ENCODE data around the gene SSC4D. TPM values are rescaled to one million over a fixed set of nuclear protein-coding genes. Genes with fewer than 3 reads are reported as not detected.
A peak's percentile ranks its signal among the peaks of the same experiment; 100 is the strongest.
"Not testable (repeated sequence)": the region's sequence is repeated elsewhere in the genome, so short reads cannot be mapped to it uniquely, and the experiment has no call there.

Gene SSC4D
- total and polyA plus RNA-seq, 9 donors = 0.61 to 1.7 (median 0.91) TPM

GRCh38 chr7:76430836-76431235 is 21.3 kb upstream of the SSC4D start:
- H3K27me3 ChIP-seq (ENCODE audit: control insufficient read depth, insufficient read depth, low read length) = no peaks in the 10 kb centered on the region
- no peaks in the 10 kb centered on the region for H3K9me3 ChIP-seq (replicated peaks; ENCODE audit: control insufficient read depth, low read depth, low read length)
- DNase-seq = no peak
- no peaks in the 10 kb centered on the region for H3K36me3 ChIP-seq (ENCODE audit: control insufficient read depth, insufficient read depth, low read length)
- 87% methylated on average over 3 of the region's 3 CpGs for WGBS (ENCODE audit: insufficient coverage)
- H3K27ac ChIP-seq (ENCODE audit: low read length) = no peak overlapping the region
- H3K4me1 ChIP-seq (ENCODE audit: control insufficient read depth, insufficient read depth, low read length) = peaks cover 3% of the 10 kb centered on the region
- H3K4me3 ChIP-seq (ENCODE audit: low read length) = no peak overlapping the region

DNA sequence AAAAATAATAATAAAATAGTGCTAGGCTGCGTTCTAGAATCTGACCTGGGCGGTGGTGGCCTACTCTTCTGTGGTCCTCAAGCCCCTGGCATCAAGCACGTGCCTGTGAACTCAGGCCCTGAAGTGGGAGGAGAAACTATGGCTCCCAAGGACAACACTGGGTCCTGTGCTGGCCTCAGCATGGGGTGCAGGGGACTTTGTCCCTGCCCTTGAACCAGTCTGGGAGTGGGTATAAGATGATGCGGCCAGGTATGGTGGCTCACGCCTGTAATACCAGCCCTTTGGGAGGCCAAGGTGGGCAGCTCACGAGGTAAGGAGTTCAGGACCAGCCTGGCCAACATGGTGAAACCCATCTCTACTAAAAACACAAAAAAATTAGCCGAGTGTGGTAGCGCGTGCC is 20.7 kb upstream of the SSC4D start:
- no peaks in the 10 kb centered on the region for H3K36me3 ChIP-seq (ENCODE audit: control insufficient read depth, insufficient read depth, low read length)
- no peaks in the 10 kb centered on the region for H3K9me3 ChIP-seq (replicated peaks; ENCODE audit: control insufficient read depth, low read depth, low read length)
- no peak for DNase-seq
- no peak overlapping the region for H3K27ac ChIP-seq (ENCODE audit: low read length)
- H3K4me3 ChIP-seq (ENCODE audit: low read length) = no peak overlapping the region
- H3K4me1 ChIP-seq (ENCODE audit: control insufficient read depth, insufficient read depth, low read length) = peaks cover 3% of the 10 kb centered on the region
- H3K27me3 ChIP-seq (ENCODE audit: control insufficient read depth, insufficient read depth, low read length) = no peaks in the 10 kb centered on the region
- 94% methylated on average over 8 of the region's 9 CpGs for WGBS (ENCODE audit: insufficient coverage)

- Histone ChIP-seq H3K36me3 (ENCODE audit: control insufficient read depth, insufficient read depth, low read length) (no peaks in the 10 kb centered on the region), H3K4me1 (ENCODE audit: control insufficient read depth, insufficient read depth, low read length) (peaks cover 3% of the 10 kb centered on the region), H3K27ac (ENCODE audit: low read length) (no peak overlapping the region), H3K4me3 (ENCODE audit: low read length) (no peak overlapping the region), H3K27me3 (ENCODE audit: control insufficient read depth, insufficient read depth, low read length) (no peaks in the 10 kb centered on the region), H3K9me3 (replicated peaks; ENCODE audit: control insufficient read depth, low read depth, low read length) (no peaks in the 10 kb centered on the region)
- DNase-seq = peak; percentile 67
- 74% methylated on average over 18 of the region's 18 CpGs for WGBS (ENCODE audit: insufficient coverage)
These were observed 19.6 kb upstream of the SSC4D start for GRCh38 chr7:76428868-76429805.

DNA sequence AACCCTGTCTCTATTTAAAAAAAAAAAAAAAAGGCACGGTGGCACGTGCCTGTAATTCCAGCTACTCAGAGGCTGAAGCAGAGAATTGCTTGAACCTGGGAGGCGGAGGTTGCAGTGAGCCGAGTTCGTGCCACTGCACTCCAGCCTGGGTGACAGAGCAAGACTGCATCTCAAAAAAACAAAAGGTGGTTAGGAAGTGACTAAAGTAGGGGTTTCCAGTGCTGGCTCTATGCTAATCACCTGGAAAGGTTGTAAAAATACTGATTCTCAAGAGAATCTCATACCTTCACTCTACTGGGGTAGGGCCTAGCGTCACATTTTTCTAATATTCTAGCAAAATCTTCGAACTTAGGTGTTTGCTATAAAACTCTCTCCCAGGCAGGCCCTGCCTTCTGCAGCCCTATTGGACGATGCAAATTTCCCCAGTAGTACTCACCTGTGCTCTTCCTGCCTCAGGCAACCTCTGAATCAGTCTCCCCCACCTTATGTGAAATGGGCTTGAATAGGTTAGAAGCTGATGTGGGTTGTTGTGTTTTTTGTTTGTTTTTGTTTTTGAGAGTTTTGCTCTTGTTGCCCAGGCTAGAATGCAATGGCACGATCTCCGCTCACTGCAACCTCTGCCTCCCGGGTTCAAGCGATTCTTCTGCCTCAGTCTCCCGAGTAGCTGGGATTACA is 18.8 kb upstream of the SSC4D start:
- no peak for DNase-seq
- Histone ChIP-seq H3K4me1 (ENCODE audit: control insufficient read depth, insufficient read depth, low read length) (peaks cover 3% of the 10 kb centered on the region), H3K9me3 (replicated peaks; ENCODE audit: control insufficient read depth, low read depth, low read length) (no peaks in the 10 kb centered on the region), H3K27me3 (ENCODE audit: control insufficient read depth, insufficient read depth, low read length) (no peaks in the 10 kb centered on the region), H3K4me3 (ENCODE audit: low read length) (no peak overlapping the region), H3K27ac (ENCODE audit: low read length) (no peak overlapping the region), H3K36me3 (ENCODE audit: control insufficient read depth, insufficient read depth, low read length) (no peaks in the 10 kb centered on the region)
- WGBS (ENCODE audit: insufficient coverage) = 69% methylated on average over 6 of the region's 13 CpGs

GRCh38 chr7:76427635-76428034 is 18.1 kb upstream of the SSC4D start:
- Histone ChIP-seq H3K9me3 (replicated peaks; ENCODE audit: control insufficient read depth, low read depth, low read length) (no peaks in the 10 kb centered on the region), H3K27ac (ENCODE audit: low read length) (no peak overlapping the region), H3K36me3 (ENCODE audit: control insufficient read depth, insufficient read depth, low read length) (no peaks in the 10 kb centered on the region), H3K4me1 (ENCODE audit: control insufficient read depth, insufficient read depth, low read length) (peaks cover 3% of the 10 kb centered on the region), H3K27me3 (ENCODE audit: control insufficient read depth, insufficient read depth, low read length) (peaks cover 2% of the 10 kb centered on the region), H3K4me3 (ENCODE audit: low read length) (no peak overlapping the region)
- 90% methylated on average over 2 of the region's 5 CpGs for WGBS (ENCODE audit: insufficient coverage)
- no peak for DNase-seq

DNA sequence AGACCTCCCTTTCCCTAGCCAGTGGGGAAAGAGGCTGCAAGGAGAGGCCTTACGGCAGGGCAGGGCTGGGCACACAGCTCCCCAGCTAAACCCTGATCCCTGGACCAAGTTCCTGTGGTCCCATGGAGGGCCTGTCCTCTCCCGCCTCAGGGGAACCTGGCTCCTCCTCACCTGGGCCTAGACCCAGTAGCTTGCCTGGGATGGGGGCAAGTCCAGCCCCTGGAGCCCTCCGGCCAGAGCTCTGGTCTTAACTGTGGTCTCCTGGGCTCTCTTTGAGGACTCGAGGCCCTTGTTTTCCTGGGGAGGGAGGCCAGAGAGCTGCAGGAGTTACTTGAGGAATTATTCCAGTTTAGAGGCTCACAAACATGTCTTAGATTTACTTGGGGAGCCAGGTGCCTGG is 16.7 kb upstream of the SSC4D start:
- 74% methylated on average over 4 of the region's 4 CpGs for WGBS (ENCODE audit: insufficient coverage)
- Histone ChIP-seq H3K27ac (ENCODE audit: low read length) (no peak overlapping the region), H3K9me3 (replicated peaks; ENCODE audit: control insufficient read depth, low read depth, low read length) (no peaks in the 10 kb centered on the region), H3K4me3 (ENCODE audit: low read length) (no peak overlapping the region), H3K4me1 (ENCODE audit: control insufficient read depth, insufficient read depth, low read length) (peaks cover 3% of the 10 kb centered on the region), H3K36me3 (ENCODE audit: control insufficient read depth, insufficient read depth, low read length) (no peaks in the 10 kb centered on the region), H3K27me3 (ENCODE audit: control insufficient read depth, insufficient read depth, low read length) (peaks cover 2% of the 10 kb centered on the region)
- no peak for DNase-seq

DNA sequence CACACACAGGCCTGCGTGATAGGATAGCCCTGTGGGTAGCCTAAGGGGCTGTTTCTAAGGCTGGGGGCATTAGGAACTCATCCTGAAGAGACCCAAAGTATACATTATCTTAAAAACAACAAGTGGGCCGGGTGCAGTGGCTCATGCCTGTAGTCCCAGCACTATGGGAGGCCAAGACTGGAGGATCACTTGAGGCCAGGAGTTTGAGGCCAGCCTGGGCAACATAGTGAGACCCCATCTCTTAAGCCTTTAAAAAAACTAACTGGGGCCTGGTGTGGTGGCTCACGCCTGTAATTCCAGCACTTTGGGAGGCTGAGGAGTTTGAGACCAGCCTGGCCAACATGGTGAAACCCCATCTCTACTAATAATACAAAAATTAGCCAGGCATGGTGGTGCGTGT is 16.1 kb upstream of the SSC4D start:
- not testable (repeated sequence) for H3K4me1 ChIP-seq (ENCODE audit: control insufficient read depth, insufficient read depth, low read length); H3K36me3 ChIP-seq (ENCODE audit: control insufficient read depth, insufficient read depth, low read length); H3K4me3 ChIP-seq (ENCODE audit: low read length); DNase-seq; H3K9me3 ChIP-seq (replicated peaks; ENCODE audit: control insufficient read depth, low read depth, low read length); H3K27me3 ChIP-seq (ENCODE audit: control insufficient read depth, insufficient read depth, low read length); H3K27ac ChIP-seq (ENCODE audit: low read length)
- WGBS (ENCODE audit: insufficient coverage) = no CpG with 5 or more reads among the region's 4 CpGs

DNA sequence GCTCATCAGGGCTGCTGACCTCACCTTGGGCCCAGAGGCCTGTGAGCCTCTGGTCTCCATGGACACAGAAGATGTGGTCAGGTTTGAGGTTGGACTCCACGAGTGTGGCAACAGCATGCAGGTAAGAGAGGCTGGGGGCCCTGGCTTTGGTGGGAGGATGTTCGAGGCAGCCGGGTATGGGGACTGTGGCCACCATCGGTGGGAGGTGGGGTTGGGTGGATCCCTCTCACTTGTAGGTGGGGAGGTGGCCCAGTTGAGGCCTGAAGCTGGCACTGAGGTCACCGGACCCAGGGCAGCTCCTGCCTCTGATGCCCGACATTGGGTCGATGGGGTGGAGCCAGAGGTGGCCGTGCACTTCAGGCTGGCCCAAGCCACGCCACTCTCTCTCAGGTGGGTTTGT is 15.7 kb upstream of the SSC4D start:
- Histone ChIP-seq H3K4me3 (ENCODE audit: low read length) (no peak overlapping the region), H3K27me3 (ENCODE audit: control insufficient read depth, insufficient read depth, low read length) (peaks cover 2% of the 10 kb centered on the region), H3K27ac (ENCODE audit: low read length) (no peak overlapping the region), H3K36me3 (ENCODE audit: control insufficient read depth, insufficient read depth, low read length) (no peaks in the 10 kb centered on the region), H3K4me1 (ENCODE audit: control insufficient read depth, insufficient read depth, low read length) (peaks cover 3% of the 10 kb centered on the region), H3K9me3 (replicated peaks; ENCODE audit: control insufficient read depth, low read depth, low read length) (peaks cover under 1% of the 10 kb centered on the region)
- DNase-seq = no peak
- WGBS (ENCODE audit: insufficient coverage) = 96% methylated on average over 8 of the region's 9 CpGs

DNA sequence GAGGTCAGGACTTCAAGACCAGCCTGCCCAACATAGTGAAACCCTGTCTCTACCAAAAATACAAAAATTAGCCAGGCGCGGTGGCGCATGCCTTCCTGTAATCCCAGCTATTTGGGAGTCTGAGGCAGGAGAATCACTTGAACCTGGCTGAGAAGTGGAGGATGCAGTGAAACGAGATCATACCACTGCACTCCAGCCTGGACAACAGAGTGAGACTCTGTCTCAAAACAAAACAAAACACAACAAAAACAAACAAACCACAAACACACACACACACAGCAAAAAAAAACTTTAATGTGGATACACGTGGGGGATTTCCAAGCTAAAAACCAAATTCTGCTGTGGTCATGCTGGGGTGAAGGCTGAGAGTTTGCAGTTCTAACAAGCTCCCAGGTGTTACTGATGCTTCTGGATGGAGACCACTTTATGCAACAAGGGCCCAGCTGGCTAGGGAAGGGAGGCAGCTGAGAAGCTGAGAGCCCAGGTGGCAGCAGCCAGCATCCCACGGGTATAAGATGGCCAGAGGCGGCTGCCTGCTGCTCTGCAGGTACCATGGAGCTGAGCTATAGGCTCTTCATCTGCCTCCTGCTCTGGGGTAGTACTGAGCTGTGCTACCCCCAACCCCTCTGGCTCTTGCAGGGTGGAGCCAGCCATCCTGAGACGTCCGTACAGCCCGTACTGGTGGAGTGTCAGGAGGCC is 15.1 kb upstream of the SSC4D start, which contains the start of gene ZP3:
TSS of gene ZP3 (plus strand) at position 538 of the 699 bp plus-strand sequence. CDS start at position 553, 15 bp downstream.
- H3K27ac ChIP-seq (ENCODE audit: low read length) = no peak within 1 kb of the TSS
- DNase-seq = no peak
- no peak within 1 kb of the TSS for H3K4me3 ChIP-seq (ENCODE audit: low read length)
- peaks cover 2% of the 10 kb centered on the region for H3K27me3 ChIP-seq (ENCODE audit: control insufficient read depth, insufficient read depth, low read length)
- no peaks in the 10 kb centered on the region for H3K36me3 ChIP-seq (ENCODE audit: control insufficient read depth, insufficient read depth, low read length)
- WGBS (ENCODE audit: insufficient coverage) = 62% methylated on average over 2 of the region's 10 CpGs
- peaks cover 2% of the 10 kb centered on the region for H3K9me3 ChIP-seq (replicated peaks; ENCODE audit: control insufficient read depth, low read depth, low read length)
- peaks cover 3% of the 10 kb centered on the region for H3K4me1 ChIP-seq (ENCODE audit: control insufficient read depth, insufficient read depth, low read length)

All from muscle of leg (tissue), 11 donors.